Left ventricle myocardium inferior (tissue), 1 donor: ENCODE data around the gene PCAT7. TPM values are rescaled to one million over a fixed set of nuclear protein-coding genes. Genes with fewer than 3 reads are reported as not detected.
"Not testable (repeated sequence)": the region's sequence is repeated elsewhere in the genome, so short reads cannot be mapped to it uniquely, and the experiment has no call there.

Experiments used
- DNase-seq: peaks from one replicate; pipeline ENCODE4 v3.0.0-alpha.2; 2020
- H3K27ac ChIP-seq: fragments of 200-600 bp; replicated peaks from 2 replicates; pipeline ENCODE4 v1.8.0; 2021
- H3K27me3 ChIP-seq: fragments of 200-600 bp; 2 replicates; pipeline ENCODE4 v1.8.0; 2021; ENCODE audit warnings: low read depth
- H3K36me3 ChIP-seq: fragments of 200-600 bp; 2 replicates; pipeline ENCODE4 v1.8.0; 2021
- H3K4me1 ChIP-seq: fragments of 200-600 bp; 2 replicates; pipeline ENCODE4 v1.8.0; 2021
- H3K4me3 ChIP-seq: fragments of 200-600 bp; 2 replicates; pipeline ENCODE4 v1.8.0; 2021; ENCODE audit warnings: mild to moderate bottlenecking, moderate library complexity
- H3K9me3 ChIP-seq: fragments of 200-600 bp; replicated peaks from 2 replicates; pipeline ENCODE4 v1.8.0; 2021
- CTCF ChIP-seq: fragments of 200-600 bp; IDR thresholded peaks from 2 replicates; pipeline ENCODE4 v1.8.0; 2021; ENCODE audit warnings: antibody characterized with exemption, mild to moderate bottlenecking, borderline replicate concordance
- intact Hi-C: fragments of 100-400 bp; cut with micrococcal nuclease; formaldehyde crosslinking; loops from one replicate; pipeline ENCODE4 v1.11.0; 2022
- long read RNA-seq: library from polyadenylated mRNA; unstranded; transcript quantifications from one replicate; pipeline ENCODE4 v2.0.0, GENCODE V29; 2021
- total RNA-seq: library from RNA; stranded (reverse); fragmentation: NEBNext Ultra II Directional; extraction: Animal tissue kit (Norgen Biotek cat#: 25700); gene quantifications from one replicate; pipeline ENCODE4 v1.2.1, GENCODE V29; 2021
- donor health status: DM: no; HTN: yes; CAD: no; lungs with severe emphysema.

The PCAT7 gene
- not detected for total RNA-seq
- long read RNA-seq: 0 reads

- no peaks in the 10 kb centered on the region for H3K36me3 ChIP-seq
- no peak for DNase-seq
- H3K27ac ChIP-seq: no peak within 1 kb of the TSS
- intact Hi-C loops: no loop called here
- peak; percentile 44 for TF ChIP-seq CTCF
- no peaks in the 10 kb centered on the region for H3K4me1 ChIP-seq
- H3K9me3 ChIP-seq: no peaks in the 10 kb centered on the region
- H3K27me3 ChIP-seq: peaks cover 8% of the 10 kb centered on the region
- peak within 1 kb of the TSS; percentile 43 for H3K4me3 ChIP-seq
Measured at GRCh38 chr9:94554439-94555331, at the start of gene PCAT7. PCAT7 (plus strand) TSS chr9:94555083.

- H3K4me1 ChIP-seq, H3K36me3 ChIP-seq, intact Hi-C loops, DNase-seq, H3K9me3 ChIP-seq, H3K27ac ChIP-seq, H3K4me3 ChIP-seq: not testable (repeated sequence)
- H3K27me3 ChIP-seq: peaks cover 25% of the 10 kb centered on the region
Measured at GRCh38 chr9:94506370-94506769, 48.5 kb upstream of the PCAT7 start.

GRCh38 chr9:94507531-94508258 is 47.2 kb upstream of the PCAT7 start:
- Histone ChIP-seq H3K4me1 (no peaks in the 10 kb centered on the region), H3K4me3 (no peak overlapping the region), H3K36me3 (no peaks in the 10 kb centered on the region), H3K27me3 (peaks cover 15% of the 10 kb centered on the region), H3K9me3 (peaks cover 3% of the 10 kb centered on the region), H3K27ac (no peak overlapping the region)
- TF ChIP-seq CTCF: no peak
- intact Hi-C loops: no loop called here
- no peak for DNase-seq

- Histone ChIP-seq H3K4me3 (no peak overlapping the region), H3K27ac (no peak overlapping the region), H3K27me3 (no peaks in the 10 kb centered on the region), H3K36me3 (no peaks in the 10 kb centered on the region), H3K9me3 (peaks cover 1% of the 10 kb centered on the region), H3K4me1 (no peaks in the 10 kb centered on the region)
- no peak for TF ChIP-seq CTCF
- intact Hi-C loops: no loop called here
- no peak for DNase-seq
Measured at GRCh38 chr9:94511134-94511954, 43.5 kb upstream of the PCAT7 start.

- TF ChIP-seq CTCF: no peak
- Histone ChIP-seq H3K4me3 (no peak overlapping the region), H3K27me3 (no peaks in the 10 kb centered on the region), H3K36me3 (no peaks in the 10 kb centered on the region), H3K9me3 (no peaks in the 10 kb centered on the region), H3K4me1 (no peaks in the 10 kb centered on the region), H3K27ac (no peak overlapping the region)
- DNase-seq: no peak
- intact Hi-C loops: no loop called here
Measured at GRCh38 chr9:94511955-94512265, 43.0 kb upstream of the PCAT7 start.
